MG63 (cell line): ENCODE data around the gene MAP2K5. TPM values are rescaled to one million over a fixed set of nuclear protein-coding genes. Genes with fewer than 3 reads are reported as not detected.
A peak's percentile ranks its signal among the peaks of the same experiment; 100 is the strongest.

Source experiments
- DNase-seq: peaks from one replicate; pipeline ENCODE4 v3.0.0-alpha.2; 2020
- H3K27me3 ChIP-seq: fragments of 250-450 bp; sonication (Bioruptor Pico); 2 replicates; pipeline ENCODE4 v1.5.1; 2020; ENCODE audit warnings: mild to moderate bottlenecking, moderate library complexity
- H3K36me3 ChIP-seq: fragments of 250-450 bp; sonication (Bioruptor Pico); 2 replicates; pipeline ENCODE4 v1.5.1; 2020; ENCODE audit warnings: mild to moderate bottlenecking, moderate library complexity
- H3K4me3 ChIP-seq: fragments of 250-450 bp; sonication (Bioruptor Pico); 2 replicates; pipeline ENCODE4 v1.5.1; 2020; ENCODE audit warnings: mild to moderate bottlenecking, moderate library complexity
- H3K9me3 ChIP-seq: fragments of 250-450 bp; sonication (Bioruptor Pico); 2 replicates; pipeline ENCODE4 v1.5.1; 2020; ENCODE audit warnings: mild to moderate bottlenecking, moderate library complexity
- total RNA-seq: library from RNA; depleted of rRNA; stranded (reverse); fragments of >200 nt; shearing (Covaris generic); gene quantifications from 2 replicates; pipeline ENCODE4 v1.2.3, GENCODE V29; 2014; ENCODE audit warnings: low replicate concordance

Gene MAP2K5
- total RNA-seq, 1 experiment from 2014 or later: 2.5 TPM

- no peaks in the 10 kb centered on the region for H3K27me3 ChIP-seq
- H3K9me3 ChIP-seq: no peaks in the 10 kb centered on the region
- H3K36me3 ChIP-seq: no peaks in the 10 kb centered on the region
- H3K4me3 ChIP-seq: no peak overlapping the region
- DNase-seq: no peak
Observed at GRCh38 chr15:67805008-67805665, 262.6 kb downstream of the MAP2K5 start.

GRCh38 chr15:67805666-67806516 is 263.4 kb downstream of the MAP2K5 start:
- Histone ChIP-seq H3K27me3 (no peaks in the 10 kb centered on the region), H3K9me3 (no peaks in the 10 kb centered on the region), H3K4me3 (no peak overlapping the region), H3K36me3 (no peaks in the 10 kb centered on the region)
- DNase-seq: no peak

- no peak for DNase-seq
- H3K36me3 ChIP-seq: no peaks in the 10 kb centered on the region
Observed at GRCh38 chr15:67806536-67806935, 264.0 kb downstream of the MAP2K5 start.

GRCh38 chr15:67807141-67807540 is 264.6 kb downstream of the MAP2K5 start:
- H3K4me3 ChIP-seq: no peak overlapping the region
- H3K27me3 ChIP-seq: no peaks in the 10 kb centered on the region
- H3K36me3 ChIP-seq: no peaks in the 10 kb centered on the region
- no peak for DNase-seq
- no peaks in the 10 kb centered on the region for H3K9me3 ChIP-seq

More at GRCh38 chr15:67806536-67806935, 264.0 kb downstream of the MAP2K5 start:
- Histone ChIP-seq H3K4me3 (no peak overlapping the region), H3K9me3 (no peaks in the 10 kb centered on the region), H3K27me3 (no peaks in the 10 kb centered on the region)

GRCh38 chr15:67807836-67808235 is 265.3 kb downstream of the MAP2K5 start:
- DNase-seq: no peak
- H3K27me3 ChIP-seq: no peaks in the 10 kb centered on the region
- no peaks in the 10 kb centered on the region for H3K36me3 ChIP-seq
- H3K4me3 ChIP-seq: no peak overlapping the region
- H3K9me3 ChIP-seq: no peaks in the 10 kb centered on the region

- Histone ChIP-seq H3K9me3 (no peaks in the 10 kb centered on the region), H3K27me3 (no peaks in the 10 kb centered on the region), H3K36me3 (no peaks in the 10 kb centered on the region), H3K4me3 (no peak overlapping the region)
- DNase-seq: no peak
Observed at GRCh38 chr15:67808821-67809220, 266.3 kb downstream of the MAP2K5 start.

GRCh38 chr15:67809441-67809840 is 266.9 kb downstream of the MAP2K5 start:
- H3K4me3 ChIP-seq: no peak overlapping the region
- H3K9me3 ChIP-seq: no peaks in the 10 kb centered on the region
- no peaks in the 10 kb centered on the region for H3K27me3 ChIP-seq
- DNase-seq: no peak
- H3K36me3 ChIP-seq: no peaks in the 10 kb centered on the region

GRCh38 chr15:67809866-67810265 is 267.4 kb downstream of the MAP2K5 start:
- no peak overlapping the region for H3K4me3 ChIP-seq
- H3K27me3 ChIP-seq: no peaks in the 10 kb centered on the region
- H3K36me3 ChIP-seq: no peaks in the 10 kb centered on the region
- H3K9me3 ChIP-seq: no peaks in the 10 kb centered on the region
- no peak for DNase-seq

- H3K36me3 ChIP-seq: no peaks in the 10 kb centered on the region
- DNase-seq: no peak
- H3K9me3 ChIP-seq: no peaks in the 10 kb centered on the region
- H3K4me3 ChIP-seq: no peak overlapping the region
- no peaks in the 10 kb centered on the region; the same call in 1 of the 2 replicates for H3K27me3 ChIP-seq
Observed at GRCh38 chr15:67812241-67812644, 269.7 kb downstream of the MAP2K5 start.

- Histone ChIP-seq H3K9me3 (no peaks in the 10 kb centered on the region), H3K4me3 (no peak overlapping the region), H3K36me3 (no peaks in the 10 kb centered on the region), H3K27me3 (no peaks in the 10 kb centered on the region; the same call in none of the 2 replicates)
- DNase-seq: no peak
Observed at GRCh38 chr15:67813104-67813634, 270.7 kb downstream of the MAP2K5 start.

GRCh38 chr15:67815036-67815592 is 272.6 kb downstream of the MAP2K5 start:
- no peaks in the 10 kb centered on the region for H3K36me3 ChIP-seq
- H3K9me3 ChIP-seq: no peaks in the 10 kb centered on the region
- no peak for DNase-seq
- H3K27me3 ChIP-seq: peaks cover 2% of the 10 kb centered on the region
- H3K4me3 ChIP-seq: no peak overlapping the region

GRCh38 chr15:67816668-67817067 is 274.2 kb downstream of the MAP2K5 start:
- H3K4me3 ChIP-seq: no peak overlapping the region
- no peak for DNase-seq
- no peaks in the 10 kb centered on the region for H3K36me3 ChIP-seq
- no peaks in the 10 kb centered on the region for H3K9me3 ChIP-seq
- H3K27me3 ChIP-seq: peaks cover 18% of the 10 kb centered on the region

- H3K9me3 ChIP-seq: no peaks in the 10 kb centered on the region
- H3K4me3 ChIP-seq: no peak overlapping the region
- H3K27me3 ChIP-seq: peaks cover 34% of the 10 kb centered on the region
- no peaks in the 10 kb centered on the region for H3K36me3 ChIP-seq
- no peak for DNase-seq
Observed at GRCh38 chr15:67818464-67818863, 276.0 kb downstream of the MAP2K5 start.

GRCh38 chr15:67819636-67820035 is 277.1 kb downstream of the MAP2K5 start:
- Histone ChIP-seq H3K4me3 (no peak overlapping the region), H3K27me3 (peaks cover 46% of the 10 kb centered on the region), H3K9me3 (no peaks in the 10 kb centered on the region), H3K36me3 (no peaks in the 10 kb centered on the region)
- DNase-seq: no peak

- H3K4me3 ChIP-seq: no peak overlapping the region
- no peak for DNase-seq
- no peaks in the 10 kb centered on the region for H3K9me3 ChIP-seq
- H3K36me3 ChIP-seq: no peaks in the 10 kb centered on the region
- peaks cover 51% of the 10 kb centered on the region for H3K27me3 ChIP-seq
Observed at GRCh38 chr15:67820122-67820991, 277.9 kb downstream of the MAP2K5 start.

GRCh38 chr15:67820992-67821783 is 278.7 kb downstream of the MAP2K5 start:
- peak; percentile 26 for DNase-seq

More at GRCh38 chr15:67820992-67821783, 278.7 kb downstream of the MAP2K5 start:
- Histone ChIP-seq H3K36me3 (no peaks in the 10 kb centered on the region), H3K27me3 (peaks cover 59% of the 10 kb centered on the region), H3K9me3 (no peaks in the 10 kb centered on the region), H3K4me3 (no peak overlapping the region)
